ENCODE measurements around the gene RSBN1L. TPM values are rescaled to one million over a fixed set of nuclear protein-coding genes. Genes with fewer than 3 reads are reported as not detected.
A peak's percentile ranks its signal among the peaks of the same experiment; 100 is the strongest.

Gene RSBN1L
- total and polyA plus RNA-seq, 4 donors = 7.3 to 53.2 (median 12.9) TPM

DNA sequence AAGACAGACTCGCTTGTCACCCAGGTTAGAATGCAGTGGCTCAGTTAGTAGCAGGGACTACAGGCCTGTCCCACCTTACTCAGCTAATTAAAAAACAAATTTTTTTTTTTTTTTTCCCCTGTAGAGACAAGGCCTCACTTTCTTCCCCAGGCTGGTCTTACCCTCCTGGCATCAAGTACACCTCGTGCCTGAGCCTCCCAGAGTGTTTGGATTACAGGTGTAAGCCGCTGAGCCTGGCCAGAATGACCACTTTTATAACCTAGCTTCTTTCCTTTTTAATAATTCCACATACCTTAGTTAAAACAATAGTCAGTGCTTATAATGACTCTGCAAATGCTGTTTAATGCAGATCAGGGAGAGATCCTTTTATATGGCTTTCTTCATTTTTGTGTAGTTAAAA lies 31.3 kb downstream of the RSBN1L start:
- no peaks in the 10 kb centered on the region for H3K9me3 ChIP-seq (ENCODE audit: control insufficient read depth in 4 of 4, insufficient read depth in 3 of 4, low read length in 3 of 4)
- peak in 1 of 3 donors; percentile 14 for DNase-seq
- WGBS, 2 donors = 62 to 81% methylated on average over 3 of the region's 3 CpGs
- H3K27me3 ChIP-seq (ENCODE audit: control insufficient read depth in 3 of 3, insufficient read depth in 3 of 3, low read length in 2 of 3) = no peaks in the 10 kb centered on the region
- no peak overlapping the region for H3K4me3 ChIP-seq
- TF ChIP-seq, protein P1, sequence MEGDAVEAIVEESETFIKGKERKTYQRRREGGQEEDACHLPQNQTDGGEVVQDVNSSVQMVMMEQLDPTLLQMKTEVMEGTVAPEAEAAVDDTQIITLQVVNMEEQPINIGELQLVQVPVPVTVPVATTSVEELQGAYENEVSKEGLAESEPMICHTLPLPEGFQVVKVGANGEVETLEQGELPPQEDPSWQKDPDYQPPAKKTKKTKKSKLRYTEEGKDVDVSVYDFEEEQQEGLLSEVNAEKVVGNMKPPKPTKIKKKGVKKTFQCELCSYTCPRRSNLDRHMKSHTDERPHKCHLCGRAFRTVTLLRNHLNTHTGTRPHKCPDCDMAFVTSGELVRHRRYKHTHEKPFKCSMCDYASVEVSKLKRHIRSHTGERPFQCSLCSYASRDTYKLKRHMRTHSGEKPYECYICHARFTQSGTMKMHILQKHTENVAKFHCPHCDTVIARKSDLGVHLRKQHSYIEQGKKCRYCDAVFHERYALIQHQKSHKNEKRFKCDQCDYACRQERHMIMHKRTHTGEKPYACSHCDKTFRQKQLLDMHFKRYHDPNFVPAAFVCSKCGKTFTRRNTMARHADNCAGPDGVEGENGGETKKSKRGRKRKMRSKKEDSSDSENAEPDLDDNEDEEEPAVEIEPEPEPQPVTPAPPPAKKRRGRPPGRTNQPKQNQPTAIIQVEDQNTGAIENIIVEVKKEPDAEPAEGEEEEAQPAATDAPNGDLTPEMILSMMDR (IDR thresholded peaks at IDR 0.05; ENCODE audit: control extremely low read depth, extremely low read depth) = no peak
- H3K36me3 ChIP-seq (ENCODE audit: control insufficient read depth in 4 of 4, insufficient read depth in 4 of 4, low read length in 4 of 4) = no peaks in the 10 kb centered on the region
- peak overlapping the region in 1 of 2 donors; percentile 77 for H3K27ac ChIP-seq (ENCODE audit: low read depth in 1 of 2, low read length in 1 of 2)
- H3K4me1 ChIP-seq (ENCODE audit: control insufficient read depth in 5 of 5, insufficient read depth in 5 of 5, low read length in 5 of 5) = peaks cover 5 to 20% (median 8%) of the 10 kb centered on the region in 5 donors
- no peak overlapping the region for H3K9ac ChIP-seq (ENCODE audit: insufficient read depth in 1 of 2, low read length in 2 of 2)
- no peak for ATAC-seq (ENCODE audit: insufficient read depth, low FRiP score)

DNA sequence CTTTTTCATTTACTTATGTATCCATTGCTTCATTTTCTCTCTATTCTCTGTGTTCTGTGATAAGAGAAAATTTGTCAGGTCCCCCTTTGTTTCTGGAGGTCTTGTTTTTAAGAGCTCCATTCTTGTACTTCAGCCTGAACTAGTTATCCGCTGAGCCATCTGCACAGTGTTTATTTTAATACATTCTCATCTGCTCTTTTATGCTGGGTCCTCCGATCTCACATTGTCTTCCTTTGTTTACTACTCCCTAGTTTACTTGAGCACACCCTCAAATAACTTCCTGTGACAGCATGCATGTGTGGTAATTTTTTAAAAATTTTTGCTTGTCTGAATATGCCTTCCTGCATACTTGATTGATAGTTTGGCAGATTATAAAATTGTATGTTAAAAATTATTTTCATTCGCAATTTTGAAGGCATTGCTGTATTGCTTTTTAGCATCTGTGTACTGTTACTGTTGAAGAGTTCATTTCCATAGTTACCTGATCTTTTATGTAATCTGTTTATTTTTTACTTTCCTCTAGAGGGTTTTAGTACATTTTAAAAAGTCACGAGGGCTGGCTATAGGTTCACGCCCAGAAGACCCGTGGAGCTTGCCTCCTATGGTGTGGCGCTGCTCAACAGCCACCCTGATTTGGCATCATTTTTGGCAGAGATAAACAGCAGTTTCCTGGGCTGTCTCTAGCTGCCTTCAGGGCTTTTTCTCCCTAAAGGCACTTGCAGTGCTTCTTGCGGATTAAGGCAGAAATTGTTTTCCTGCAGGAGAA lies 31.9 kb downstream of the RSBN1L start:
- Histone ChIP-seq H3K27ac (ENCODE audit: low read depth in 1 of 2, low read length in 1 of 2) (peak overlapping the region in 1 of 2 donors; percentile 21), H3K9ac (ENCODE audit: insufficient read depth in 1 of 2, low read length in 2 of 2) (no peak overlapping the region), H3K4me3 (no peak overlapping the region), H3K36me3 (ENCODE audit: control insufficient read depth in 4 of 4, insufficient read depth in 4 of 4, low read length in 4 of 4) (no peaks in the 10 kb centered on the region), H3K27me3 (ENCODE audit: control insufficient read depth in 3 of 3, insufficient read depth in 3 of 3, low read length in 2 of 3) (no peaks in the 10 kb centered on the region), H3K4me1 (ENCODE audit: control insufficient read depth in 5 of 5, insufficient read depth in 5 of 5, low read length in 5 of 5) (peaks cover 5 to 21% (median 8%) of the 10 kb centered on the region in 5 donors), H3K9me3 (ENCODE audit: control insufficient read depth in 4 of 4, insufficient read depth in 3 of 4, low read length in 3 of 4) (no peaks in the 10 kb centered on the region)
- TF ChIP-seq, protein P1 (IDR thresholded peaks at IDR 0.05; ENCODE audit: control extremely low read depth, extremely low read depth) = no peak
- ATAC-seq (ENCODE audit: insufficient read depth, low FRiP score) (no peak), DNase-seq (peak; percentile 41 to 71 (median 65))
- 30 to 41% methylated on average over 8 of the region's 8 CpGs for WGBS, 2 donors

DNA sequence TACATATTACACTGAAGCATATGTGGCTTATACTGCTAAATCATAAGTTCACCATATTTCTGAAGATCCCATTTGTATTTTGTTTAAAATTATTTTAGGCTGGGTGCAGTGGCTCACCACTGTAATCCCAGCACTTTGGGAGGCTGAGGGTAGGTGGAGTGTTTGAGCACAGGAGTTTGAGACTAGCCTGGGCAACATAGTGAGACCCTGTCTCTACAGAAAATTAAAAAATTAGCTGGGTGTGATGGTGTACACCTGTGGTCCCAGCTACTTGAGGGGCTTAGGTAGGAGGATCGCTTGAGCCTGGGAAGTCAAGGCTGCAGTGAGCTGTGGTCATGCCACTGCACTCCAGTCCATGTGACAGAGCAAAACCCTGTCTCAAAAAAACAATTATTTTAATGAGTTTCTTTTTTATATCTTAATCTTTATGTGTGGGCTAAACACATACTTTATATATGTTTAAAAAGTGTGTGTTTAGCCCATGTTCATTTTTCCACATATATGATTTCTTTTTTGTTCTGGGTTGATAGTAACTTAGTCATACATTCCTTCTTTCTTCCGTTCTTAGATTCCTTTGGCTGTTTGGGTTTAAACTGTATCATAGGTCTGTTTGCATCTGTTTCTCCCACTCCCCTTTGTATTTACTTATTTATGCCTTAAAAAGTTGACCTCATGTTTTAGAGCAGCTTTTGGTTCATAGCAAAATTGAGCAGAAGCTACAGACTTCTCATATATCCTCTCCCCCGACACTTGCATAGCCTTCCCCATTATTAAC lies 33.5 kb downstream of the RSBN1L start:
- no peak overlapping the region for H3K4me3 ChIP-seq
- no peaks in the 10 kb centered on the region for H3K36me3 ChIP-seq (ENCODE audit: control insufficient read depth in 4 of 4, insufficient read depth in 4 of 4, low read length in 4 of 4)
- no peaks in the 10 kb centered on the region for H3K27me3 ChIP-seq (ENCODE audit: control insufficient read depth in 3 of 3, insufficient read depth in 3 of 3, low read length in 2 of 3)
- TF ChIP-seq, protein P1 (IDR thresholded peaks at IDR 0.05; ENCODE audit: control extremely low read depth, extremely low read depth) = no peak
- DNase-seq (no peak), ATAC-seq (ENCODE audit: insufficient read depth, low FRiP score) (no peak)
- H3K27ac ChIP-seq (ENCODE audit: low read depth in 1 of 2, low read length in 1 of 2) = no peak overlapping the region
- H3K9ac ChIP-seq (ENCODE audit: insufficient read depth in 1 of 2, low read length in 2 of 2) = no peak overlapping the region
- H3K9me3 ChIP-seq (ENCODE audit: control insufficient read depth in 4 of 4, insufficient read depth in 3 of 4, low read length in 3 of 4) = no peaks in the 10 kb centered on the region
- WGBS, 2 donors = 92 to 94% methylated on average over 3 of the region's 3 CpGs
- peaks cover 5 to 25% (median 8%) of the 10 kb centered on the region in 5 donors for H3K4me1 ChIP-seq (ENCODE audit: control insufficient read depth in 5 of 5, insufficient read depth in 5 of 5, low read length in 5 of 5)
